Measurements from ENCODE around the gene SIRPB2. TPM values are rescaled to one million over a fixed set of nuclear protein-coding genes. Genes with fewer than 3 reads are reported as not detected.

SIRPB2 gene
- total and polyA plus RNA-seq, 8 donors, result 0.09 to 3.4 (median 0.57) TPM

DNA sequence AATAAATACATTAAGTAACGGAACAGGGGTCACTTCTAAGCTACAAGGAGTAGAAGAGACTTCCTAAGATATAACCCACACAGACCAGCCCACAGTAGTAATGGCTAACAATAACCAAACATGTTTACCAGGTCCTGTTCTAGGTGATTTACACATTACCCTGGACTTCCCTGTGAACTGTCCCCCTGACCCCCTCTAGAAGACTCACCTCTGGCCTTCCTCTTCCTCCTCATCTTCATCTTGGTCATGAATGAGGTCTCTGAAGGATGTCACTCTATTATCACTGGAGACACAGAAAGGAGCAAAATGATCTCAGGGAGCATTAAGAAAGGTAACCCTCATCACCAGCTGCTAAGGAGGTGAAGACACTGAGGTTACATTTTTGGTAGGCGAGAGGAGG is 33.2 kb downstream of the SIRPB2 start:
- Histone ChIP-seq H3K4me1 (no peaks in the 10 kb centered on the region), H3K4me3 (no peak overlapping the region), H3K27ac (no peak overlapping the region), H3K36me3 (peaks cover 2 to 60% (median 19%) of the 10 kb centered on the region in 3 donors), H3K27me3 (no peaks in the 10 kb centered on the region), H3K9me3 (no peaks in the 10 kb centered on the region)
- WGBS, 2 donors, result 94 to 97% methylated on average over 2 of the region's 2 CpGs
- ATAC-seq (no peak), DNase-seq (no peak), FAIRE-seq (no peak)
- intact Hi-C loops (cut with DNase I), result no loop called here
- TF ChIP-seq, protein P1, sequence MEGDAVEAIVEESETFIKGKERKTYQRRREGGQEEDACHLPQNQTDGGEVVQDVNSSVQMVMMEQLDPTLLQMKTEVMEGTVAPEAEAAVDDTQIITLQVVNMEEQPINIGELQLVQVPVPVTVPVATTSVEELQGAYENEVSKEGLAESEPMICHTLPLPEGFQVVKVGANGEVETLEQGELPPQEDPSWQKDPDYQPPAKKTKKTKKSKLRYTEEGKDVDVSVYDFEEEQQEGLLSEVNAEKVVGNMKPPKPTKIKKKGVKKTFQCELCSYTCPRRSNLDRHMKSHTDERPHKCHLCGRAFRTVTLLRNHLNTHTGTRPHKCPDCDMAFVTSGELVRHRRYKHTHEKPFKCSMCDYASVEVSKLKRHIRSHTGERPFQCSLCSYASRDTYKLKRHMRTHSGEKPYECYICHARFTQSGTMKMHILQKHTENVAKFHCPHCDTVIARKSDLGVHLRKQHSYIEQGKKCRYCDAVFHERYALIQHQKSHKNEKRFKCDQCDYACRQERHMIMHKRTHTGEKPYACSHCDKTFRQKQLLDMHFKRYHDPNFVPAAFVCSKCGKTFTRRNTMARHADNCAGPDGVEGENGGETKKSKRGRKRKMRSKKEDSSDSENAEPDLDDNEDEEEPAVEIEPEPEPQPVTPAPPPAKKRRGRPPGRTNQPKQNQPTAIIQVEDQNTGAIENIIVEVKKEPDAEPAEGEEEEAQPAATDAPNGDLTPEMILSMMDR (IDR thresholded peaks at IDR 0.05), result no peak

DNA sequence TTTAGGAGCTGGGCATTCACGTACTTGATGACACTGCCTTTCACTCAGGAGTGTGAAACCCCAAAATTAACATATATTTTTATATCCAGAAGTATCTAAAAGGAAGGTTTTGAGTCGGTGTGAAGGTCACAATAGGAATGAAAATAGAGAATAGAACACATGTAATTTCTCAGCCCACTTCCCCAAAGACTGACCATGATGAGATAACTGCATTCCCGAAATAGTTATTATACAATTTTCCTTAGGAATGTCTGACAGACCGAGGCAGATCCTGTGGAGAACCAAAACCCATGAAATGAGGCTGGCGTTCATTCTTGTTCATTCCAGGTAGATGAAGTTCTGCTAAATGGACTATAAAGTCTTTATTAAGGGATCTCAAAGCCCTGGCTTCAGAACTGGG is 34.9 kb downstream of the SIRPB2 start:
- WGBS, 2 donors, result 78 to 84% methylated on average over 5 of the region's 5 CpGs
- TF ChIP-seq, protein P1 (IDR thresholded peaks at IDR 0.05), result no peak
- H3K27ac ChIP-seq, result no peak overlapping the region
- ATAC-seq (no peak), FAIRE-seq (no peak), DNase-seq (no peak)
- intact Hi-C loops (cut with DNase I), result no loop called here
- no peaks in the 10 kb centered on the region for H3K27me3 ChIP-seq
- H3K36me3 ChIP-seq, result peaks cover 9 to 76% (median 34%) of the 10 kb centered on the region in 3 donors
- H3K4me3 ChIP-seq, result no peak overlapping the region
- H3K9me3 ChIP-seq, result no peaks in the 10 kb centered on the region
- no peaks in the 10 kb centered on the region for H3K4me1 ChIP-seq

DNA sequence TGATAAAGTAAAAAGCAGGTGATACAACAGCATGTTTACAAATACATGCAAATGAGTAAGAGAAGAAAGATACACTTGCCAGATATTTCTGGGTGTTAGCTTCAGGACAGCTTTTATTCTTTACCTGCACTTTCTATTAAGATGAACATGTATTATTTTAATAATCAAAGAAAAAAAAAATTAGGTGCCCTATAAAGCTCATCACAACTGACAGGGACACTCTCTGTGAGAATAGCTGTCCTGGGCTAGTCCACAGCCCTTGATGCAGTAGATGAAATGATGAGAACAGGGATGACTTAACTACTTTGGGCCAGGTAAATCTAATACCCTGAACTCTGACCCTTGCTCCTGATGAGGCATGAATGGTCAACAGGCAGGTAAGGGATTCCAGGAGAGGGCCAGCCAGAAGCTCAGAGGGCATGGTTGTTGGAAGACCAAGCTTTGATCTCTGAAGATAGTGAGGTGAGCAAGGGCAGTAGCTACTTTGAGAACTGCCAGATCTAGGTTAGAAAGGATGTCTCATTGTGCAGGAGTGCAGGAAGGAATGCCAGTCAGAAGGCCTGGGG is 40.2 kb downstream of the SIRPB2 start:
- intact Hi-C loops (cut with DNase I), result no loop called here
- TF ChIP-seq, protein P1 (IDR thresholded peaks at IDR 0.05), result no peak
- no peaks in the 10 kb centered on the region for H3K4me1 ChIP-seq
- no peak overlapping the region for H3K4me3 ChIP-seq
- H3K9me3 ChIP-seq, result no peaks in the 10 kb centered on the region
- no peak overlapping the region for H3K27ac ChIP-seq
- H3K36me3 ChIP-seq, result peaks cover 9 to 92% (median 41%) of the 10 kb centered on the region in 3 donors
- no peak for DNase-seq
- H3K27me3 ChIP-seq, result no peaks in the 10 kb centered on the region
- ATAC-seq, result no peak
- no peak for FAIRE-seq

DNA sequence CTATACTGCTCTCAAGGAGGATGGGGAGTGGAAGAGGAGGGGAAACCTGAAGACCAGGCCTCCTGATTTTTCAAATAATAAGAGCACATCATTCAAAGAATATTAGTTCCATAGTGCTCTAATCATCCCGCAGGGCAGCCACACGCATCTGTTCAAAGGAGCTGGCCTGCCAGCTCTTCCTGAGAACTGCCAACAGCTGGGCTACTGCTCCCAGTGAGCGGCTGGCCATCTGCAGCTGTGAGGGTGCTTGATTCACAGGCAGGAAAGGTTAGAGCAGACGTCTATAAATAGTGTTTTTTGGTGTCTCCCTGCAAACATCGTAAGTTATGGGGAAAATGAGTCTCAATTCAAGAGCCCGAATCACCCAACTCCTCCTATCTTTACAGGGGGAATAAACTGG is 41.9 kb downstream of the SIRPB2 start:
- 83 to 87% methylated on average over 6 of the region's 6 CpGs for WGBS, 2 donors
- H3K4me3 ChIP-seq, result no peak overlapping the region
- no peak for FAIRE-seq
- H3K27ac ChIP-seq, result no peak overlapping the region
- no peak for DNase-seq
- intact Hi-C loops (cut with DNase I), result loop anchor here in 1 of 3 donors (10.0 kb wide), 1 partner anchor 135 kb away; no protein-coding TSS in a partner anchor
- TF ChIP-seq, protein P1 (IDR thresholded peaks at IDR 0.05), result no peak
- H3K4me1 ChIP-seq, result no peaks in the 10 kb centered on the region
- H3K36me3 ChIP-seq, result peaks cover 9 to 96% (median 52%) of the 10 kb centered on the region in 3 donors
- no peak for ATAC-seq
- H3K9me3 ChIP-seq, result no peaks in the 10 kb centered on the region
- no peaks in the 10 kb centered on the region for H3K27me3 ChIP-seq

DNA sequence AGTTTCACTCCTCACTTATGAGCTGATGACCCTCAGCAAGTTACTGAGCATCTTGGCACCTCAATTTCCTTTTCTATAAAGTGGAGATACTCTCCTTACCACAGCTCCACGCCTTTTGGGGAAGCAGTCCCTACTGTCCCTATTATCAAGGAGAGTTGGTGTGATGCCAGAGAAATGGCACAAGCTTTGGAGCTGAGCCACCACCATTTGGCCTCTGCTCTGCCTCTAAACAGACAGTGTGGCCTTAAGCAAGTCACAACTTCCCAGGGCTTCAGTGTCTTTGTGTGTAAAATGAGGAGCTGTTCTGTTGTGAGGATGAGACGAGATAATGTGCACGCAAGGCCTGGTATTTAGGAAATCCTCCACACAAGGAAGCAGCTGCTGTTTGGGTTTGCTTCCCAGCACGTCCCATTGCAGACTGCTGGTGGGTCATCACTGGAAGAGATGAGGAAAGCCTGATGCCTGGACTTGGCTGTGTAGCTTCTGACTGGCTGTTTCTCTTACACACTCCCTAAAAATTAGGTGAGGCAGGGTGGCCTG is 43.1 kb downstream of the SIRPB2 start:
- H3K36me3 ChIP-seq, result peaks cover 13 to 96% (median 58%) of the 10 kb centered on the region in 3 donors
- no peak for ATAC-seq
- no peak for DNase-seq
- H3K27me3 ChIP-seq, result no peaks in the 10 kb centered on the region
- H3K4me1 ChIP-seq, result no peaks in the 10 kb centered on the region
- FAIRE-seq, result no peak
- H3K27ac ChIP-seq, result no peak overlapping the region
- TF ChIP-seq, protein P1 (IDR thresholded peaks at IDR 0.05), result no peak
- intact Hi-C loops (cut with DNase I), result loop anchor here in 1 of 3 donors (10.0 kb wide), 1 partner anchor 133 kb away; no protein-coding TSS in a partner anchor
- WGBS, 2 donors, result 89 to 91% methylated on average over 4 of the region's 4 CpGs
- no peaks in the 10 kb centered on the region for H3K9me3 ChIP-seq
- no peak overlapping the region for H3K4me3 ChIP-seq

All from pancreas (tissue), 10 donors.